NCI-H2107 treated with DMSO at 0.1 percent for 48 hours (cell line): ENCODE measurements around the gene FLVCR1.
"Not testable (repeated sequence)": the region's sequence is repeated elsewhere in the genome, so short reads cannot be mapped to it uniquely, and the experiment has no call there.

Experiments
- DNase-seq: peaks from one replicate; lab custom pipeline; 2025; ENCODE audit not compliant: unreplicated experiment; lab: John Stamatoyannopoulos, UW

FLVCR1 gene

GRCh38 chr1:212914110-212914509 is 56.0 kb downstream of the FLVCR1 start:
- DNase-seq: not testable (repeated sequence)

GRCh38 chr1:212914789-212915188 is 56.7 kb downstream of the FLVCR1 start:
- no peak for DNase-seq

- no peak for DNase-seq
These were observed 57.4 kb downstream of the FLVCR1 start for GRCh38 chr1:212915245-212916091.

- DNase-seq: peak; percentile 76
These were observed 58.5 kb downstream of the FLVCR1 start for GRCh38 chr1:212916481-212917133.

GRCh38 chr1:212917134-212917485 is 59.0 kb downstream of the FLVCR1 start:
- no peak for DNase-seq

- DNase-seq: no peak
These were observed 59.8 kb downstream of the FLVCR1 start for GRCh38 chr1:212917858-212918257.

- DNase-seq: no peak
These were observed 60.7 kb downstream of the FLVCR1 start for GRCh38 chr1:212918824-212919223.

GRCh38 chr1:212920246-212920645 is 62.2 kb downstream of the FLVCR1 start:
- DNase-seq: no peak

- no peak for DNase-seq
These were observed 62.8 kb downstream of the FLVCR1 start for GRCh38 chr1:212920896-212921295.

GRCh38 chr1:212922016-212922415 is 63.9 kb downstream of the FLVCR1 start:
- no peak for DNase-seq

- DNase-seq: no peak
These were observed 68.3 kb downstream of the FLVCR1 start for GRCh38 chr1:212926372-212926771.

GRCh38 chr1:212928323-212929291 is 70.5 kb downstream of the FLVCR1 start:
- DNase-seq: no peak

GRCh38 chr1:212930986-212931678 is 73.1 kb downstream of the FLVCR1 start:
- no peak for DNase-seq

GRCh38 chr1:212933815-212934471 is 75.9 kb downstream of the FLVCR1 start:
- DNase-seq: no peak

- no peak for DNase-seq
These were observed 77.4 kb downstream of the FLVCR1 start for GRCh38 chr1:212935387-212935981.

- DNase-seq: no peak
These were observed 79.0 kb downstream of the FLVCR1 start for GRCh38 chr1:212937034-212937433.

- peak; percentile 43 for DNase-seq
These were observed 80.8 kb downstream of the FLVCR1 start for GRCh38 chr1:212938846-212939245.

- no peak for DNase-seq
These were observed 83.4 kb downstream of the FLVCR1 start for GRCh38 chr1:212941452-212941851.

GRCh38 chr1:212942679-212943392 is 84.8 kb downstream of the FLVCR1 start:
- DNase-seq: no peak
